ENCODE results near the gene DBF4B. TPM values are rescaled to one million over a fixed set of nuclear protein-coding genes. Genes with fewer than 3 reads are reported as not detected.
"Not testable (repeated sequence)": the region's sequence is repeated elsewhere in the genome, so short reads cannot be mapped to it uniquely, and the experiment has no call there.

DBF4B gene
- total RNA-seq, 4 donors from 2014 or later = 6.0 to 19.0 (median 6.2) TPM

- no peaks in the 10 kb centered on the region for H3K27me3 ChIP-seq
Measured at GRCh38 chr17:44693609-44694008, 14.9 kb upstream of the DBF4B start.

GRCh38 chr17:44700288-44700687 is 8.2 kb upstream of the DBF4B start:
- not testable (repeated sequence) for H3K4me1 ChIP-seq; H3K4me3 ChIP-seq; H3K27me3 ChIP-seq; H3K9me3 ChIP-seq; DNase-seq (ENCODE audit: low spot score in 2 of 2); H3K36me3 ChIP-seq; H3K27ac ChIP-seq
- WGBS, 2 donors = 88 to 94% methylated on average over 10 of the region's 10 CpGs

More at GRCh38 chr17:44693609-44694008, 14.9 kb upstream of the DBF4B start:
- no peak overlapping the region for H3K27ac ChIP-seq
- no peaks in the 10 kb centered on the region for H3K36me3 ChIP-seq
- no peak for DNase-seq (ENCODE audit: low spot score in 2 of 2)
- WGBS, 2 donors = 81 to 82% methylated on average over 11 of the region's 11 CpGs
- TF ChIP-seq EP300 (IDR thresholded peaks at IDR 0.05) (no peak), POLR2A (IDR thresholded peaks at IDR 0.05) (no peak), CTCF (IDR thresholded peaks at IDR 0.05) (no peak)
- peaks cover 0 to 15% (median 4%) of the 10 kb centered on the region in 4 donors for H3K4me1 ChIP-seq
- no peak overlapping the region for H3K4me3 ChIP-seq
- H3K9me3 ChIP-seq = no peaks in the 10 kb centered on the region

- no peaks in the 10 kb centered on the region for H3K27me3 ChIP-seq
- H3K9me3 ChIP-seq = no peaks in the 10 kb centered on the region
- no peak for DNase-seq (ENCODE audit: low spot score in 2 of 2)
- no peaks in the 10 kb centered on the region for H3K36me3 ChIP-seq
- peak overlapping the region in 3 of 4 donors; percentile 39 to 87 (median 50) for H3K27ac ChIP-seq
- TF ChIP-seq POLR2A (IDR thresholded peaks at IDR 0.05) (no peak), CTCF (IDR thresholded peaks at IDR 0.05) (no peak), EP300 (IDR thresholded peaks at IDR 0.05) (no peak)
- peak overlapping the region; percentile 64 to 92 (median 72) for H3K4me3 ChIP-seq
- WGBS, 2 donors = 30 to 32% methylated on average over 4 of the region's 4 CpGs
- peaks cover 0 to 21% (median 5%) of the 10 kb centered on the region in 4 donors for H3K4me1 ChIP-seq
Measured at GRCh38 chr17:44707755-44708400, 587 bp upstream of the DBF4B start.

- 94 to 100% methylated on average over 1 of the region's 1 CpG for WGBS, 2 donors
Measured at GRCh38 chr17:44719444-44719843, 11.0 kb downstream of the DBF4B start.

GRCh38 chr17:44722254-44722653 is 13.8 kb downstream of the DBF4B start:
- H3K27me3 ChIP-seq = no peaks in the 10 kb centered on the region
- TF ChIP-seq CTCF (IDR thresholded peaks at IDR 0.05) = no peak
- 82 to 93% methylated on average over 5 of the region's 5 CpGs for WGBS, 2 donors
- no peaks in the 10 kb centered on the region for H3K4me1 ChIP-seq
- H3K9me3 ChIP-seq = no peaks in the 10 kb centered on the region
- DNase-seq (ENCODE audit: low spot score in 2 of 2) = no peak
- H3K36me3 ChIP-seq = peaks cover 0 to 62% (median 0%) of the 10 kb centered on the region in 3 donors
- no peak overlapping the region for H3K4me3 ChIP-seq
- H3K27ac ChIP-seq = no peak overlapping the region

More at GRCh38 chr17:44719444-44719843, 11.0 kb downstream of the DBF4B start:
- no peaks in the 10 kb centered on the region for H3K9me3 ChIP-seq
- peaks cover 0 to 49% (median 0%) of the 10 kb centered on the region in 3 donors for H3K36me3 ChIP-seq
- H3K4me1 ChIP-seq = no peaks in the 10 kb centered on the region
- no peaks in the 10 kb centered on the region for H3K27me3 ChIP-seq
- H3K4me3 ChIP-seq = no peak overlapping the region
- DNase-seq (ENCODE audit: low spot score in 2 of 2) = no peak
- no peak overlapping the region for H3K27ac ChIP-seq
- TF ChIP-seq CTCF (IDR thresholded peaks at IDR 0.05) = no peak
- TF ChIP-seq EP300 (IDR thresholded peaks at IDR 0.05) = no peak
- no peak for TF ChIP-seq POLR2A (IDR thresholded peaks at IDR 0.05)

GRCh38 chr17:44726121-44726520 is 17.7 kb downstream of the DBF4B start:
- DNase-seq (ENCODE audit: low spot score in 2 of 2); H3K27ac ChIP-seq; H3K9me3 ChIP-seq; H3K4me3 ChIP-seq; H3K27me3 ChIP-seq; H3K4me1 ChIP-seq: not testable (repeated sequence)
- 95% methylated on average over 6 of the region's 6 CpGs for WGBS, 2 donors
- H3K36me3 ChIP-seq = peaks cover 0 to 65% (median 0%) of the 10 kb centered on the region in 3 donors

All from tibial nerve (tissue), 4 donors.